ENCODE data around the gene JPH2.

Gene JPH2

GRCh38 chr20:44084439-44084838 lies 102.5 kb downstream of the JPH2 start:
- Mint-ChIP-seq H3K9me3 (no peaks in the 10 kb centered on the region), H3K36me3 (ENCODE audit: low read depth) (no peaks in the 10 kb centered on the region), H3K27me3 (ENCODE audit: low read depth, poor library complexity) (peaks cover 9% of the 10 kb centered on the region), H3K4me1 (peaks cover 13% of the 10 kb centered on the region), H3K4me3 (no peak overlapping the region), H3K27ac (no peak overlapping the region)
- TF ChIP-seq CTCF (IDR thresholded peaks at IDR 0.05), result no peak
- DNase-seq, result no peak

- no peak overlapping the region for H3K27ac Mint-ChIP-seq
- peaks cover 12% of the 10 kb centered on the region for H3K27me3 Mint-ChIP-seq (ENCODE audit: low read depth, poor library complexity)
- TF ChIP-seq CTCF (IDR thresholded peaks at IDR 0.05), result no peak
- no peaks in the 10 kb centered on the region for H3K9me3 Mint-ChIP-seq
- no peak for DNase-seq
- no peaks in the 10 kb centered on the region for H3K36me3 Mint-ChIP-seq (ENCODE audit: low read depth)
- H3K4me1 Mint-ChIP-seq, result peaks cover 13% of the 10 kb centered on the region
- H3K4me3 Mint-ChIP-seq, result no peak overlapping the region
Observed at GRCh38 chr20:44083220-44083933, 103.6 kb downstream of the JPH2 start.

- H3K4me1 Mint-ChIP-seq, result peaks cover 13% of the 10 kb centered on the region
- no peaks in the 10 kb centered on the region for H3K9me3 Mint-ChIP-seq
- no peak for TF ChIP-seq CTCF (IDR thresholded peaks at IDR 0.05)
- peaks cover 7% of the 10 kb centered on the region for H3K27me3 Mint-ChIP-seq (ENCODE audit: low read depth, poor library complexity)
- no peak overlapping the region for H3K4me3 Mint-ChIP-seq
- no peak for DNase-seq
- H3K27ac Mint-ChIP-seq, result no peak overlapping the region
- H3K36me3 Mint-ChIP-seq (ENCODE audit: low read depth), result no peaks in the 10 kb centered on the region
Observed at GRCh38 chr20:44081888-44082287, 105.1 kb downstream of the JPH2 start.

GRCh38 chr20:44081476-44081875 lies 105.5 kb downstream of the JPH2 start:
- no peak for DNase-seq
- Mint-ChIP-seq H3K36me3 (ENCODE audit: low read depth) (no peaks in the 10 kb centered on the region), H3K27me3 (ENCODE audit: low read depth, poor library complexity) (peaks cover 7% of the 10 kb centered on the region), H3K4me1 (peaks cover 13% of the 10 kb centered on the region), H3K4me3 (no peak overlapping the region), H3K9me3 (no peaks in the 10 kb centered on the region), H3K27ac (no peak overlapping the region)
- no peak for TF ChIP-seq CTCF (IDR thresholded peaks at IDR 0.05)

GRCh38 chr20:44080646-44081267 lies 106.2 kb downstream of the JPH2 start:
- peak; percentile 74 for DNase-seq

More at GRCh38 chr20:44080646-44081267, 106.2 kb downstream of the JPH2 start:
- Mint-ChIP-seq H3K27ac (no peak overlapping the region), H3K27me3 (ENCODE audit: low read depth, poor library complexity) (peaks cover 11% of the 10 kb centered on the region), H3K4me3 (no peak overlapping the region), H3K36me3 (ENCODE audit: low read depth) (no peaks in the 10 kb centered on the region), H3K4me1 (peaks cover 13% of the 10 kb centered on the region), H3K9me3 (no peaks in the 10 kb centered on the region)
- peak; percentile 99 for TF ChIP-seq CTCF (IDR thresholded peaks at IDR 0.05)

All from nephron progenitor cell (in vitro differentiated cells).